GM20431 (cell line): ENCODE results near the gene RERG.
"Not testable (repeated sequence)": the region's sequence is repeated elsewhere in the genome, so short reads cannot be mapped to it uniquely, and the experiment has no call there.

Experiments
- in situ Hi-C: fragments of 300-500 bp; cut with MseI, MboI; formaldehyde crosslinking; loops from one replicate; pipeline ENCODE4 v1.15.0; 2020; ENCODE audit warnings: low sequenced_read_pairs; ENCODE audit not compliant: unreplicated experiment

The RERG gene, protein sequence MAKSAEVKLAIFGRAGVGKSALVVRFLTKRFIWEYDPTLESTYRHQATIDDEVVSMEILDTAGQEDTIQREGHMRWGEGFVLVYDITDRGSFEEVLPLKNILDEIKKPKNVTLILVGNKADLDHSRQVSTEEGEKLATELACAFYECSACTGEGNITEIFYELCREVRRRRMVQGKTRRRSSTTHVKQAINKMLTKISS

DNA sequence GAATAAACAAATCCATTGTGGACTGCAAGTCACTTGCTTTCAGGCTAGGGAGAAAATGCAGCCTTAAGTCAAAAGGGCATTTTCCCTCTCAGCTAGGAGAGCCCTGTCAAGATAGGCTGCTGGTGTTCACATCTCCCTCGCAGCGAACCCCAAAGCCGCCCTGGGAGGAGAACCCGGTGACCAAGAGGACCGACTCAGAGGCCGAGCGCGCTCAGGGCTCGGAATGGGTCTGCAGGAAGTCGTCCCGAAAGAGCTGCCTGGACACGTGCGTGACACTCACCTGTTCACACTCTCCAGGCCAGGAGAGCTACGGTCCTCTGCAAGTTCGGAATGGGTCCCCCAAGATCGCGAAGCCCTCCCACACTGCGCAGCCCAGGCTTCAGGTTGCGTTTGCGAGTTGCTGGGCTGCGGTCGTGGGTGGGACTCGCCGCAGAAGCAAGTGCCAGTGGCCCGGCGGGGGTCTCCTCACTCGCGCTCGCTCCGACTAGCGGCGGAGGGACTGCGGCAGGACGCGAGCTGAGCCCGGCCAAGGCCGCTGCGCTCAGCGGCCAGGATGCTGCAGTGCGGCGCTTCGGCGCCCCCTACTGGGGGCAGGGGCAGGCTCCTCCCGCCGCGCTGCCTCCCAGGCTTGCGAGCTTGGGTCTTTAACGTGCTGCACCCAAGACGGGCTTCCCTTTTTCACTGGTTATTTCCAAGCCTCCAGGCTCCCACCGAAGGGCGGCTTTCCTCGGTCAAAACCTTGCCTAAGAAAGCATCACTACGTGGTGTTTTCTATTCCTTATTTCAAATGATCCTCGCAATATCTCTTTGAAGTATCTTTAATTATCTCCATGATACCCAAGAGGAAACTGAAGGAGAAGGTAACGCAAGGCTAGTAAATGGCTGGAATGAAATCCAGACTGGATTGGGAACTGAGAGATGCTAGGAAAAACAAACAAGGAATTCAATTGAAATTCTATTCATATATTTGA lies at the start of gene RERG:
RERG (minus strand) TSS at position 503 of the 971 bp plus-strand sequence. CDS start 3,928 bp downstream, outside the sequence.
- in situ Hi-C loops: no loop called here

DNA sequence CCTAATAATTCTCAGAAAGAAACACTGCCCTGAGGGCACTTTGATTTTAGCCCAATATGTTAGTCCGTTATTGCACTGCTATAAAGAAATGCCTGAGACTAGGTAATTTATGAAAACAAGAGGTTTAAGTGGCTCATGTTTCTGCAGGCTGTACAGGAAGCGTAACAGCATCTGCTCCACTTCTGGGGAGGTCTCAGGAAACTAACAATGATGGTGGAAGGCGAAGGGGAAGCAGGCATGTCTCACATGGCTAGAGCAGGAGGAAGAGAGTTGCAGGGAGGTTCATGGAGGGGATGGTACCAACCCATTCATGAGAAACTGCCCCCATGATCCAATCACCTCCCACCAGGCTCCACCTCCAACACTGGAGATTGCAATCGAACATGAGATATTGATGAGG lies 49.4 kb upstream of the RERG start:
- in situ Hi-C loops: no loop called here

GRCh38 chr12:15268927-15269552 lies 47.8 kb upstream of the RERG start:
- in situ Hi-C loops: no loop called here

DNA sequence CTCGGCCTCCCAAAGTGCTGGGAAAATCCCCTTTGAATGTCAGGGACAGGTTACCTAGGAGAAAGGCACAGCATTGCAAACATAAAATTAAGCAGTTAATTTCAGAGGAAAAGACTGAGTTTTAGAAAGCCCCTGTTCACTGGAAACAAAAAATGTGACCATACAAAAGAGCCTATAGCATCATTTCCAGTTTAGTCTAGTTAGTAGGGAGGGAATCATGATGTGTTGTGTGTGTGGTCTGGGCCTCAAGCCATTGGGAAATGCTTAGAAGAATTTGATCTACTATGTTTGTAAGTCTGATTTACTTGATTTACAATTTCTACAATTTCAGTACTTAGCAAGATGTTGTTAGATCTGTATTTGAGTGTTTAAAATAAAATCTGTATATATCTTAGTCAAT lies 47.1 kb upstream of the RERG start:
- in situ Hi-C loops: no loop called here

DNA sequence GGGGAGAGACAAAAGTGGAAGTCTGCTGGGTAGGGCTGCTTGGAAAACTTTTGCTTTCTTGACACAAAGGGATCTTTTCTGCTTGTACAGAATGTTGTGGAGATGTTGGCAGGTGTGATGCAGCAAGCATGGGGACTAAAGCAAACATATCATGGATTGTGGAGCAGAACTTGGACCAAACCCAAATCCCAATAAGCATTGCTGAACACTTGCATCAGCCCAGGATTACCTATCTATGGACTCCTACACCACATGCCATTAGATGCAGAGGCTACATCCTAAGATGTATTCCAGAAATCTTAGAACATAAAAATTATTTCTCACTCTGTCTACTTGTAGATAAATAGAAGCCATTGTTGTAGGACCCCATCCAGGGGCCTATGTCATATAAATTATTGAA lies 44.7 kb upstream of the RERG start:
- in situ Hi-C loops: no loop called here

DNA sequence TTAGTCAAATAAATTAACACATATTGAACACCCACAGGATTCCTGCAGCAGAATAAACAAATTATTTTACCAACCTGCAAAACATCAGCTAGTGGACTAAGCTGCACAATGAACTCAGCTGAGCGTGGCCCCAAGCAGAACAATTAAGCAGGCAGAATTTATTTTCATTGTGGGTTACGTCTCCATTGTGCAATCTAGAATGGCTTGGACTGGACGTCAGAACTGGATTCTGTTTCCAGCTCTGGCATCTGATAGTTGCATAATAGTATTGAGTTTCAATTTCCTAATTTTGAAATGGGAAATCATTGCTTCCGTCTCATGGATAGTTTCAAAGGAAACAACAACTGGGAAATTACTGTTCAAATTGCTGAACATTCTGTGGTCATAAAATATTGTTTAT lies 35.5 kb upstream of the RERG start:
- in situ Hi-C loops: no loop called here

DNA sequence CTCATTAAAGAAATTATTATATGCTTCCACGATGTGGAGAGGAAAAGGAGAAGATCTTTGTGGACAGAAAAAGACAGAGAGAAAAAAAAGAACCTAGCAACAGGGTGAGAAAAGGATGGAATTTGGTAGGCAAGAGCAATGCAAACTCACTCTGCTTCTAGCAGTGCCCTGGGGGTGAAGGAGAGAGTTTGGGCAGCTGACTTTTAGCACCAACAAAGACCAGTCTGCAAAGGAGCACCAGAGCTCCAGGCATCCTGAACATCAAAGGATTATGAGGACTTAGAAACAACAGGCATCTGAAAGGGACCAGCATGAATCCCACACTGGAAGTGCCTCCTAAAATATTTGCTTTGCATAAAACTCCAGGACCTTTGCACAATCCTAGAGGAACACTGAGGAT lies 32.8 kb upstream of the RERG start:
- in situ Hi-C loops: no loop called here

DNA sequence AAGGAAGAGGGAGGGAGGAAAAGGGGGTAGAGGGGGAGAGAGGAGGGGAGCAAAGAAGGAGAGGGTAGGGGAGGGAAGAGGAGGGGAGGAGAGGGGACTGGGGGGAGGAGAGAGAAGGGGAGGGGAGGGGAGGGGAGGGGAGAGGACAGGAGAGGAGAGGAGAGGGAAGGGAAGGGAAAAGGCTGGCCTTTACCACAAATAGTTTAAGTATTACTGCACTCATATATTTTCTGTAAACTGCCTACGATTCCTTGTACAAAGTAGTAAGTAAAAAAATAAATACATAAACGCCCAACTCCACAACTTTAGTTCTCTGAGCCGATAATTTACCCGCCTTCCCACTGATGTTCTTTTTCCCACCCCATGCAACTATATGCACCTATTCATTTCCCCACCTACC lies 23.7 kb upstream of the RERG start:
- in situ Hi-C loops: no loop called here

- in situ Hi-C loops: no loop called here
Measured at GRCh38 chr12:15244341-15244740, 23.1 kb upstream of the RERG start.

DNA sequence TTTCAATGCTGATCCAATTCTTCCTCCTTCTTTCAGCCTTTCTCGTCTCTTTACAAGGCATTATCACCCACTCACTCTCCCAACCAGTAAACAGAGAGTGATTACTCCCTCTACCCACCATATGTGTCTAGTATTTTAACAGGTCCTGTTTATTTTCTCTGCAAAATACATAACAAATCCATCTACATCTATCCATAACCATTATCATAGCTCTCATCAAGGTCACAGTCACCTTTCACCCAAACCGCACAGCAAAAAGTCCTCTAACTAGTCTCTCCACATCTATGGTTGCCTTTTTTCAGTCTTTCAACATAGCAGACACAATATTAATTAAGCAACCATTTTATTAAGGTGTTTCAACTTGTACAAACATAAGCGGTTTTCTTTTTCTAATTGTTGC lies 21.9 kb upstream of the RERG start:
- in situ Hi-C loops: no loop called here

DNA sequence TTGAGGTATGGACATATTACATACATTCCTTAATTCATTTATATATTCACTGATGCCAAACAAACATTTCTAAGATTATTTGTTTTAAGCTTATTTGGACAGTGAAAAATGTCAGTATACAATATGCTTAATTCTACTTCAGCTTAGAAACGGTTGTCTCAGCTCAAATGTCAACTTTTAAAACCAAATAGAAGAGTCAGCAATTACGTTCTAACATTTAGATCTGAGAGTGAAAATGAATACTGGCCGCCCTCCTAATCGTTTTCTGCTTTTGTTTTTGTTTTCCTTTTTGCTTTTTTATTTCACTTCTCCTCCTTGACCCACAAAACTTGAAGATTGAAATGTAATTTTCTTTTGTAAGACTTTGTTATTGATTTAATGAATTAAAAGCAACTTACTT lies 19.7 kb upstream of the RERG start:
- in situ Hi-C loops: no loop called here

DNA sequence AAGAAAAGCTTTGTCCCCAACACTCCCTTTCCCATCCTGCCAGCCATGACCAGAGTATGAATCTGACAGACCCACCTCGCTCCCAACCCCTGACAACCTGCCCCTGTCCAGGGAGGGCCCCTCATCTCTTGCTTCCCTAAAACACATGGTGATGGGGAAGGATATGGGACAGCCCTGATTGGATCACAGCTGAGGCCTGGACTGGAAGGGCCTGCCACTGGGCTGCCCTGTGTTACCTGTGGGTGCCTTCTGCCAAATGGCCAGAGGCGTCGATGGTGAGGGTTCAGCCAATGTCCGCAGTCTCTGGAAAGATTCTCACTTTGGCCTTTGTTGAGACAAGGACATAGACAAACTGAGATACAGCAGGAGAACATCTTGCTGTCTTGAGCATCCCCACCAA lies 13.3 kb upstream of the RERG start:
- in situ Hi-C loops: no loop called here

DNA sequence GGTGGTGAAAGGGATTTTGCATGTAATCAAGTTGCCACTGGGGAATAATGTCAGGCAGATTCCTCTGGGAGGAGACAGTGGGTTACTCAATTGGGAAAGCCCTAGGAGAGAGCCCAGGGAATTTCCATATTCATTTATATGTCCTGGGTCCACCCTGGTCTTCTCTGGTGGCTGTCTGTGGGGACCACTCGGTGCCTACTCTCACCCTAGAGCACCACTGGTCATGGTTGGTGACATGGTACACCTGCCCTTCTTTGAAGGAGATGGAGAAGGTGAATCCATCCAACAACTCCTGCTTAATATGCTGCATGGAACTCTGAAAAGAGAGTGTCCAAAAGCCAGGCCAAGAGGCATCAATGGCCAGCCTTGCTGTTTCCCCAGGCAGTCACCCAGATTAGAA lies 12.8 kb upstream of the RERG start:
- in situ Hi-C loops: no loop called here

DNA sequence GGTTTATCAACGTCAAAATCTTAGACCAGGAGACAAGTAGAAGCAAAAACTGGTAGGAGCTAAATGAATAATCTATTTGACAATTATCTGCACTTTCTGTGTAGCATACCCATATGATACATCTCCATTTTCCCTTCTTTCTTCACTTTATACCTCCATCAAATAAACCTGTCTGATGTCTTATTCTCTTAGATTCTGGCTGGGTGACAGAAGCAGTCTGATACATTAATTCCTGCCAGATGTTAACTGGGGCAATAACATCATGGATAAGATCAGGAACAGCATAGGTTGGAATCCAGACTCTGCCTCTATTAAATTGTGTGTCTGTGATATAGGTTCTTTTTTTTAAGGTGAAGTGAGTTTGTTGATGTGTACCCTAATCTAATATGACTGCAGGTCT lies 11.7 kb upstream of the RERG start:
- in situ Hi-C loops: no loop called here

DNA sequence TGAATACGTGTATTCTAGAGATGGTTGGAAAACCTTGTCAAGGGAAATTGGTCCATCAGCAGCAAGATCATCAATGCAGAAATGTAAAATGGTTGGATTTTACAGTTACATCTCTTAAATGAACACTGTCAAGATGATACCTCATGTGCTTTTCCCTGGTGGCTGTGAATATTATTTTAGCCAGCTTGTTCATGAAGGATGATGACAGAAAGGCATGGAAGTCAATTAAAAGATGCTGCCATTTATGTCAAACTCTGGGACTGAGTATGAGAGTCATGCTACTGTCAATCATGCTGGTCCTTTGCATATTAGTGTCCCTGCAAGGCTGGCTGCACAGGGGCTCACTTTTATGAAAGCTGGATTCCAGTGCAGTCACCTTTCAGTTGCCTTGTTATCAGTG lies 10.3 kb upstream of the RERG start:
- in situ Hi-C loops: no loop called here

GRCh38 chr12:15230751-15231150 lies 9.5 kb upstream of the RERG start:
- in situ Hi-C loops: no loop called here

- in situ Hi-C loops: no loop called here
Measured at GRCh38 chr12:15230137-15230536, 8.9 kb upstream of the RERG start.

DNA sequence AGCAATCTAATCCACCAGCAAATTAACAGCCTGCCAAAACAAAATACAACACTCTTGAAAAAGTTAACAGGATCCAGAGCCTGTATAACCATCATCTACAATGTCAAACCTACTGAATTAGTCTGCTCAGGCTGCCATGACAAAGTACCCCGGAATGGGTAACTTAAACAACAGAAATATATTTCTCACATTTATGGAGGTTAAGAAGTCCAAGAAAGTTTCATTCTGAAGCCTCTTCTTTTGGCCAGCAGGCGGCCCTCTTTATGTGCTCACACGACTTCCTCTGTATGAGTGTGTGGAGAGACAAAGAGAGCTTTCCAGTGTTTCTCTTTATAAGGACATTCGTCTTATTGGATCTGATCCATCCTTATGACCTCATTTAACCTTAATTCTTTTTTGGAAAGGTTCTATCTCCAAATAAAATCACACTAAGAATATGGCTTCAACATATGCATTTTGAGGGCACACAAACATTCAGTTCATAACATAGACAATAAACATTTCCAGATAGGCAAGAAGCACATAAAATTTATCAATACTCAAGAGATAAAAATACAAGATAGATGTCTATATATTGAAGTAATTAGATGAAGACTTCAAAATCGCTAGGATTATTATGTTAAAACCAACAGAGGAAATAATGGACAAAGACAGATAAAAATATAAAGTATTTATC lies 5.9 kb upstream of the RERG start:
- in situ Hi-C loops: no loop called here

GRCh38 chr12:15225863-15226218 lies 4.6 kb upstream of the RERG start:
- in situ Hi-C loops: not testable (repeated sequence)

GRCh38 chr12:15225136-15225862 lies 4.1 kb upstream of the RERG start:
- in situ Hi-C loops: no loop called here
